ENCODE data around the gene KRTAP9-4. TPM values are rescaled to one million over a fixed set of nuclear protein-coding genes. Genes with fewer than 3 reads are reported as not detected.
"Not testable (repeated sequence)": the region's sequence is repeated elsewhere in the genome, so short reads cannot be mapped to it uniquely, and the experiment has no call there.

Gene KRTAP9-4
- total and polyA plus RNA-seq, 12 donors, result not detected

GRCh38 chr17:41223821-41224220 lies 25.7 kb upstream of the KRTAP9-4 start:
- Histone ChIP-seq H3K36me3 (no peaks in the 10 kb centered on the region), H3K27ac (no peak overlapping the region), H3K4me1 (no peaks in the 10 kb centered on the region), H3K9me3 (peaks cover 0 to 13% (median 0%) of the 10 kb centered on the region in 11 donors), H3K27me3 (peaks cover 0 to 20% (median 0%) of the 10 kb centered on the region in 7 donors), H3K4me3 (no peak overlapping the region)
- TF ChIP-seq CTCF (IDR thresholded peaks at IDR 0.05), result no peak
- intact Hi-C loops (cut with DNase I), result loop anchor here in 1 of 10 donors (10.0 kb wide), 1 partner anchor 59 kb away; the partner anchor contains the start of genes KRTAP4-3 and KRTAP4-4
- no peak for DNase-seq
- no peak for ATAC-seq
- WGBS, 2 donors, result 62 to 64% methylated on average over 2 of the region's 2 CpGs

- Histone ChIP-seq H3K9me3 (no peaks in the 10 kb centered on the region), H3K4me1 (no peaks in the 10 kb centered on the region), H3K4me3 (no peak overlapping the region), H3K36me3 (no peaks in the 10 kb centered on the region), H3K27me3 (peaks cover 0 to 24% (median 4%) of the 10 kb centered on the region in 7 donors), H3K27ac (no peak overlapping the region)
- no peak for ATAC-seq
- DNase-seq, result no peak
- WGBS, 2 donors, result 90 to 92% methylated on average over 6 of the region's 6 CpGs
- intact Hi-C loops (cut with DNase I), result loop anchor here in 1 of 10 donors (10.0 kb wide), 1 partner anchor 61 kb away; the partner anchor contains the start of genes KRTAP4-3 and KRTAP4-4
- TF ChIP-seq CTCF (IDR thresholded peaks at IDR 0.05), result no peak
Measured at GRCh38 chr17:41226051-41226450, 23.4 kb upstream of the KRTAP9-4 start.

GRCh38 chr17:41226598-41227095 lies 22.8 kb upstream of the KRTAP9-4 start, which contains the start of gene KRTAP9-2:
Gene KRTAP9-2, plus strand, starts transcription at chr17:41226648. Its CDS starts 7 bp downstream, at chr17:41226655.
- not testable (repeated sequence) for H3K4me1 ChIP-seq, H3K27ac ChIP-seq, ATAC-seq, H3K9me3 ChIP-seq, H3K36me3 ChIP-seq, DNase-seq, H3K4me3 ChIP-seq
- intact Hi-C loops (cut with DNase I), result loop anchor here in 1 of 10 donors (10.0 kb wide), 1 partner anchor 62 kb away; the partner anchor contains the start of genes KRTAP4-3 and KRTAP4-4
- WGBS, 2 donors, result 56 to 61% methylated on average over 2 to 3 of the region's 4 CpGs
- peaks cover 0 to 26% (median 10%) of the 10 kb centered on the region in 7 donors for H3K27me3 ChIP-seq

GRCh38 chr17:41230094-41230493 lies 19.4 kb upstream of the KRTAP9-4 start:
- Histone ChIP-seq H3K9me3 (no peaks in the 10 kb centered on the region), H3K4me1 (no peaks in the 10 kb centered on the region), H3K36me3 (no peaks in the 10 kb centered on the region), H3K4me3 (no peak overlapping the region), H3K27ac (no peak overlapping the region), H3K27me3 (peaks cover 0 to 43% (median 30%) of the 10 kb centered on the region in 7 donors)
- DNase-seq (no peak), ATAC-seq (no peak)
- intact Hi-C loops (cut with DNase I), result loop anchor here in 1 of 10 donors (10.0 kb wide), 1 partner anchor 55 kb away; the partner anchor contains the start of gene KRTAP4-2
- TF ChIP-seq CTCF (IDR thresholded peaks at IDR 0.05), result no peak

- TF ChIP-seq CTCF (IDR thresholded peaks at IDR 0.05), result no peak
- no peak for ATAC-seq
- 82 to 83% methylated on average over 6 of the region's 6 CpGs for WGBS, 2 donors
- no peak overlapping the region for H3K4me3 ChIP-seq
- H3K9me3 ChIP-seq, result no peaks in the 10 kb centered on the region
- H3K36me3 ChIP-seq, result no peaks in the 10 kb centered on the region
- DNase-seq, result no peak
- intact Hi-C loops (cut with DNase I), result loop anchor here in 1 of 10 donors (10.0 kb wide), 1 partner anchor 57 kb away; the partner anchor contains the start of gene KRTAP4-2
- peaks cover 0 to 43% (median 26%) of the 10 kb centered on the region in 7 donors for H3K27me3 ChIP-seq
- H3K4me1 ChIP-seq, result no peaks in the 10 kb centered on the region
- no peak overlapping the region for H3K27ac ChIP-seq
Measured at GRCh38 chr17:41231731-41232130, 17.8 kb upstream of the KRTAP9-4 start.

- intact Hi-C loops (cut with DNase I), result loop anchor here in 1 of 10 donors (10.0 kb wide), 1 partner anchor 58 kb away; the partner anchor contains the start of gene KRTAP4-2
- DNase-seq, H3K27ac ChIP-seq, H3K4me1 ChIP-seq, H3K36me3 ChIP-seq, H3K4me3 ChIP-seq, ATAC-seq, H3K9me3 ChIP-seq: not testable (repeated sequence)
- H3K27me3 ChIP-seq, result peaks cover 0 to 43% (median 24%) of the 10 kb centered on the region in 7 donors
- WGBS, 2 donors, result 70 to 87% methylated on average over 1 of the region's 1 CpG
Measured at GRCh38 chr17:41232399-41233105, 16.9 kb upstream of the KRTAP9-4 start, which contains the start of gene KRTAP9-3. Gene KRTAP9-3, plus strand, starts transcription at chr17:41232449. Its CDS starts 53 bp downstream, at chr17:41232502.

- H3K27me3 ChIP-seq, result peaks cover 0 to 28% (median 16%) of the 10 kb centered on the region in 7 donors
- WGBS, 2 donors, result 62 to 67% methylated on average over 4 of the region's 4 CpGs
- DNase-seq, H3K4me3 ChIP-seq, ATAC-seq, H3K9me3 ChIP-seq, H3K36me3 ChIP-seq, H3K4me1 ChIP-seq, H3K27ac ChIP-seq: not testable (repeated sequence)
- intact Hi-C loops (cut with DNase I), result loop anchor here in 1 of 10 donors (10.0 kb wide), 1 partner anchor 62 kb away; the partner anchor contains the start of gene KRTAP4-2
Measured at GRCh38 chr17:41237116-41237515, 12.4 kb upstream of the KRTAP9-4 start.
